ENCODE measurements around the gene DPP3.

DPP3 gene

DNA sequence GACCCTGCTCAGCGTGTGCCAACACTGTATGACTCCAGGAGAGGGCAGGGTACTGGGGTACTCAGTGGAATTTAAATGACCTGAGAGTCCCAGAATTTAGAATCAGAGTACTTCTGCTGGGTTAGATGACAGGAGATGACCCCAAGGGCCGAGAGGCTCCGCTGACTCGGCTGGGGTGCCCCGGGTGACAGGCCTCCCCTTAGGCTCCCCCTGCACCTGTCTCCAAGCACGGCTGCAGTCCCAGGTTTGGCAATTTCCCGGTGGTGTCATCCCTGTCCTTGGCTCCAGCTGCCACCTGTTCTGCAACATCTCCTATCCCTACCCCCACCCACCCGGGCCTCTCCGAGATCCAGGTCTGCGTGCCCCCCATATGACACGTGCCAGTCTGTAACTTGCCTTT is 67.8 kb downstream of the DPP3 start (continued):
- TF ChIP-seq, protein P1, sequence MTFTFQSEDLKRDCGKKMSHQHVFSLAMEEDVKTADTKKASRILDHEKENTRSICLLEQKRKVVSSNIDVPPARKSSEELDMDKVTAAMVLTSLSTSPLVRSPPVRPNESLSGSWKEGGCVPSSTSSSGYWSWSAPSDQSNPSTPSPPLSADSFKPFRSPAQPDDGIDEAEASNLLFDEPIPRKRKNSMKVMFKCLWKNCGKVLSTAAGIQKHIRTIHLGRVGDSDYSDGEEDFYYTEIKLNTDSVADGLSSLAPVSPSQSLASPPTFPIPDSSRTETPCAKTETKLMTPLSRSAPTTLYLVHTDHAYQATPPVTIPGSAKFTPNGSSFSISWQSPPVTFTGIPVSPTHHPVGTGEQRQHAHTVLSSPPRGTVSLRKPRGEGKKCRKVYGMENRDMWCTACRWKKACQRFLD (tag by site-specific recombination; IDR thresholded peaks at IDR 0.05) = no peak
- TF ChIP-seq ZNF302 (tag by site-specific recombination; IDR thresholded peaks at IDR 0.05; ENCODE audit: low read depth) (no peak), ZBTB21 (tag by site-specific recombination; IDR thresholded peaks at IDR 0.05) (no peak)

DNA sequence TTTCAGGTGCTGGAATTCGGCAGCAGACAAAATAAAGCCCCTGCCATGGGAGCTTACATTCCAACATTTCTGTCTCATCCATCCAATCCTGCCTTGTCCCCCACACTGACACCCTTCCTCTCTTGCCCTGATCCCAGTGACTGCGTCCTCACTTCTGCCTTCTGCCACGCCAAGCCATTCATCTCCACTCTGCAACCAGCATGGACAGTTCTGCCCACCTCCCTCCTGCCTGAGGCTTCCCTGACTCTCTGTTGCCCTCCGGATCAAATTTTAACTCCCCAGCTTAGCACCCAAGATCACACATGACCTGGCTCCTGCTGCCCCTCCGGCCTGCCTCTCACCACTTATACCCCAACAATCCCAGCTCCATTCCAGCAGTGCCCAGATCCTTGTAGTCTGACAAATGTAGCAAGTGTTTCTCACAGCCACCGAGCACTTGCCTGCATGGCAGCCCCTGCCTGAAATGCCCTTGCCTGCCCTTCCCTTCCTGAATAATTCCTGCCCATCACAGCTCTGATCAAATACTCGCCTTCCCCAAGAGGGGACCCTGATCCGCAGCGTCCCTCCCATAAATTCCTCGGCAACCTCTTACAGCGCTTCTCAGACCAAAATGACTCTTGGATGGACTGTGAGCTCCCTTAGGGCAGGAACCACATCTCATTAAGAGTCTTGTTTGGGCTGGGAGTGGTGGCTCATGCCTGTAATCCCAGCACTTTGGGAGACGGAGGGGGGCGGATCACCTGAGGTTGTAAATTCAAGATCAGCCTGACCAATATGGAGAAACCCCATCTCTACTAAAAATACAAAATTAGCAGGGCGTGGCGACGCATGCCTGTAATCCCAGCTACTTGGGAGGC is 68.8 kb downstream of the DPP3 start:
- no peaks in the 10 kb centered on the region for H3K36me3 ChIP-seq (ENCODE audit: control insufficient read depth in 2 of 2, insufficient read depth in 1 of 2, low read length in 2 of 2)
- no peaks in the 10 kb centered on the region for H3K9me3 ChIP-seq (ENCODE audit: control insufficient read depth, insufficient read depth, low read depth, low read length)
- POLR2A ChIA-PET = interaction anchor here (0.9 kb wide), 1 partner anchor 67 kb away, joined by 3 read pairs; the partner anchor contains the start of gene RBM14
- CTCF ChIA-PET = interaction anchor here (0.6 to 1.6 kb wide), 3 partner anchors 104 to 140 kb away, joined by 3 to 5 read pairs (median 5); no protein-coding TSS in a partner anchor
- no peaks in the 10 kb centered on the region for H3K4me1 ChIP-seq (ENCODE audit: control insufficient read depth, insufficient read depth, low read length)
- no peak overlapping the region for H3K4me3 ChIP-seq (ENCODE audit: low read depth, low read length)
- TF ChIP-seq ZNF133 (tag by site-specific recombination; IDR thresholded peaks at IDR 0.05) = peak; percentile 85
- no peak for TF ChIP-seq HOXD13 (CRISPR knock-in tag; IDR thresholded peaks at IDR 0.05; ENCODE audit: borderline replicate concordance)
- TF ChIP-seq SCRT2 (tag by site-specific recombination; IDR thresholded peaks at IDR 0.05) = no peak
- TF ChIP-seq ZFP41 (tag by site-specific recombination; IDR thresholded peaks at IDR 0.05; ENCODE audit: borderline replicate concordance) = no peak
- TF ChIP-seq ZNF341 (tag by site-specific recombination; IDR thresholded peaks at IDR 0.05; ENCODE audit: low read depth) = peak; percentile 68
- TF ChIP-seq ZNF600 (tag by site-specific recombination; IDR thresholded peaks at IDR 0.05) = 0 out of 2 replicates have a peak, but pooled peaks have one; percentile 19
- no peak for TF ChIP-seq ZNF560 (tag by site-specific recombination; IDR thresholded peaks at IDR 0.05; ENCODE audit: borderline replicate concordance)
- no peak overlapping the region for H3K27ac ChIP-seq (ENCODE audit: extremely low read depth, low read depth, low read length)

DNA sequence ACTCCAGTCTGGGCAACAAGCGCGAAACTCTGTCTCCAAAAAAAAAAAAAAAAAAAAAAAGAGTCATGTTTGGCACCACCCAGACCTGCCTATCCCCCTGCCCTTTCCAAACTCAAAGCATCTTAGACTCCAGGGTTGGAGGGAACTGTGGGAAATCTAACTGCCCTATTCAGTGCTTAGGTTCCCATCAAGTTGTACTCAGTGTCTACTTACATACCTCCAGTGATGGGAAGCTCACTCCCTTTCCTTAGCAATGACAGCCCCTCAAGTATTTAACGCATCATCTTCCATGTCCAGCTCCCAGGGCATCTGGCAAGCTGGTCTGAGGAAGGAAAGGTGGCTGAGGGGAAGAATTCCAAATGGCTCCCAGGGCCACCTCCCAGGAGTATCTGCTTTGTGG is 69.5 kb downstream of the DPP3 start:
- TF ChIP-seq YY2 (tag by site-specific recombination; IDR thresholded peaks at IDR 0.05) = no peak
- TF ChIP-seq, protein P2, sequence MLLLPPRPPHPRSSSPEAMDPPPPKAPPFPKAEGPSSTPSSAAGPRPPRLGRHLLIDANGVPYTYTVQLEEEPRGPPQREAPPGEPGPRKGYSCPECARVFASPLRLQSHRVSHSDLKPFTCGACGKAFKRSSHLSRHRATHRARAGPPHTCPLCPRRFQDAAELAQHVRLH (tag by site-specific recombination; IDR thresholded peaks at IDR 0.05) = peak; percentile 83
- Histone ChIP-seq H3K4me3 (ENCODE audit: low read depth, low read length) (no peak overlapping the region), H3K27ac (ENCODE audit: extremely low read depth, low read depth, low read length) (no peak overlapping the region), H3K9me3 (ENCODE audit: control insufficient read depth, insufficient read depth, low read depth, low read length) (no peaks in the 10 kb centered on the region), H3K36me3 (ENCODE audit: control insufficient read depth in 2 of 2, insufficient read depth in 1 of 2, low read length in 2 of 2) (no peaks in the 10 kb centered on the region), H3K4me1 (ENCODE audit: control insufficient read depth, insufficient read depth, low read length) (no peaks in the 10 kb centered on the region)
- ChIA-PET POLR2A (interaction anchor here (0.7 kb wide), 1 partner anchor 234 kb away, joined by 3 read pairs; no protein-coding TSS in a partner anchor), CTCF (interaction anchor here (0.6 to 1.6 kb wide), 3 partner anchors 105 to 141 kb away, joined by 3 to 5 read pairs (median 5); no protein-coding TSS in a partner anchor)

DNA sequence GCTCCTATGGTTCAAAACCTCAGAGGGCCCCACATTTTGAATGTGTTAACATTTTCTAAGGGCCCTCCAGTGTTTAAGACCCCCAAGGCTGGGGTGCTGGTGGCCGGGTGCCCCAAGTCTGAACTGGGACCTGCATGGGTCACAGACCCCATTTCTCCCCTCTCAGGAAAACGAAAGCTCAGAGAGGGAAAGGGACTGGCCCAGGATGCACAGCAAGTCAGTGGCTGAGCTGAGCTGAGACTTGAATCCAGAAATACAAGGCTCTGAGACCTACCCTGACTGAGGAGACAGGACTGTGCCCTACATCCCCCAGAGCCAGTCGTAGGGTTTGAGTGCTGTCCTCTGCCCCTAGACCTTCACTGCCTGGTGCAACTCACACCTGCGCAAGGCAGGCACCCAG is 70.7 kb downstream of the DPP3 start:
- POLR2A ChIA-PET = no interaction called here
- CTCF ChIA-PET = interaction anchor here (0.7 kb wide), 1 partner anchor 101 kb away, joined by 3 read pairs; no protein-coding TSS in a partner anchor

More for the DNA sequence above, 70.7 kb downstream of the DPP3 start:
- Histone ChIP-seq H3K4me1 (ENCODE audit: control insufficient read depth, insufficient read depth, low read length) (no peaks in the 10 kb centered on the region), H3K4me3 (ENCODE audit: low read depth, low read length) (no peak overlapping the region), H3K27ac (ENCODE audit: extremely low read depth, low read depth, low read length) (no peak overlapping the region), H3K36me3 (ENCODE audit: control insufficient read depth in 2 of 2, insufficient read depth in 1 of 2, low read length in 2 of 2) (no peaks in the 10 kb centered on the region), H3K9me3 (ENCODE audit: control insufficient read depth, insufficient read depth, low read depth, low read length) (no peaks in the 10 kb centered on the region)
- peak; percentile 26; the same call in 1 of the 2 replicates for TF ChIP-seq ZNF768 (tag by site-specific recombination; IDR thresholded peaks at IDR 0.05)
- TF ChIP-seq, protein P3, sequence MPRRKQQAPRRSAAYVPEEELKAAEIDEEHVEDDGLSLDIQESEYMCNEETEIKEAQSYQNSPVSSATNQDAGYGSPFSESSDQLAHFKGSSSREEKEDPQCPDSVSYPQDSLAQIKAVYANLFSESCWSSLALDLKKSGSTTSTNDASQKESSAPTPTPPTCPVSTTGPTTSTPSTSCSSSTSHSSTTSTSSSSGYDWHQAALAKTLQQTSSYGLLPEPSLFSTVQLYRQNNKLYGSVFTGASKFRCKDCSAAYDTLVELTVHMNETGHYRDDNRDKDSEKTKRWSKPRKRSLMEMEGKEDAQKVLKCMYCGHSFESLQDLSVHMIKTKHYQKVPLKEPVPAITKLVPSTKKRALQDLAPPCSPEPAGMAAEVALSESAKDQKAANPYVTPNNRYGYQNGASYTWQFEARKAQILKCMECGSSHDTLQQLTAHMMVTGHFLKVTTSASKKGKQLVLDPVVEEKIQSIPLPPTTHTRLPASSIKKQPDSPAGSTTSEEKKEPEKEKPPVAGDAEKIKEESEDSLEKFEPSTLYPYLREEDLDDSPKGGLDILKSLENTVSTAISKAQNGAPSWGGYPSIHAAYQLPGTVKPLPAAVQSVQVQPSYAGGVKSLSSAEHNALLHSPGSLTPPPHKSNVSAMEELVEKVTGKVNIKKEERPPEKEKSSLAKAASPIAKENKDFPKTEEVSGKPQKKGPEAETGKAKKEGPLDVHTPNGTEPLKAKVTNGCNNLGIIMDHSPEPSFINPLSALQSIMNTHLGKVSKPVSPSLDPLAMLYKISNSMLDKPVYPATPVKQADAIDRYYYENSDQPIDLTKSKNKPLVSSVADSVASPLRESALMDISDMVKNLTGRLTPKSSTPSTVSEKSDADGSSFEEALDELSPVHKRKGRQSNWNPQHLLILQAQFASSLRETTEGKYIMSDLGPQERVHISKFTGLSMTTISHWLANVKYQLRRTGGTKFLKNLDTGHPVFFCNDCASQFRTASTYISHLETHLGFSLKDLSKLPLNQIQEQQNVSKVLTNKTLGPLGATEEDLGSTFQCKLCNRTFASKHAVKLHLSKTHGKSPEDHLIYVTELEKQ (tag by site-specific recombination; IDR thresholded peaks at IDR 0.05; ENCODE audit: borderline replicate concordance) = no peak
